SJCRH30 (cell line): ENCODE measurements around the gene PELI1. TPM values are rescaled to one million over a fixed set of nuclear protein-coding genes. Genes with fewer than 3 reads are reported as not detected.
"Not testable (repeated sequence)": the region's sequence is repeated elsewhere in the genome, so short reads cannot be mapped to it uniquely, and the experiment has no call there.

Source experiments
- DNase-seq, 2 experiments: peaks; one replicate each; pipeline ENCODE4 v3.0.0-alpha.2; 2015 to 2020
- H3K27ac ChIP-seq: fragments of 250-450 bp; sonication (Bioruptor Pico); 2 replicates; pipeline ENCODE4 v1.5.1; 2020; ENCODE audit warnings: mild to moderate bottlenecking, moderate library complexity
- H3K27me3 ChIP-seq: fragments of 250-450 bp; sonication (Bioruptor Pico); 2 replicates; pipeline ENCODE4 v1.5.1; 2020; ENCODE audit warnings: mild to moderate bottlenecking, moderate library complexity
- H3K36me3 ChIP-seq: fragments of 250-450 bp; sonication (Bioruptor Pico); 2 replicates; pipeline ENCODE4 v1.5.1; 2020; ENCODE audit warnings: mild to moderate bottlenecking, moderate library complexity
- H3K4me1 ChIP-seq: fragments of 250-450 bp; sonication (Bioruptor Pico); 2 replicates; pipeline ENCODE4 v1.5.1; 2020; ENCODE audit warnings: mild to moderate bottlenecking, moderate library complexity
- H3K4me3 ChIP-seq: fragments of 250-450 bp; sonication (Bioruptor Pico); 2 replicates; pipeline ENCODE4 v1.5.1; 2020; ENCODE audit warnings: mild to moderate bottlenecking, moderate library complexity
- H3K9me3 ChIP-seq: fragments of 250-450 bp; sonication (Bioruptor Pico); replicated peaks from 2 replicates; pipeline ENCODE4 v1.5.1; 2020; ENCODE audit warnings: mild to moderate bottlenecking, moderate library complexity
- total RNA-seq: library from RNA; depleted of rRNA; stranded (reverse); fragments of >200 nt; shearing (Covaris generic); gene quantifications from 2 replicates; pipeline ENCODE4 v1.2.3, GENCODE V29; 2014

The PELI1 gene
- total RNA-seq, 1 experiment from 2014 or later = 48.4 TPM

DNA sequence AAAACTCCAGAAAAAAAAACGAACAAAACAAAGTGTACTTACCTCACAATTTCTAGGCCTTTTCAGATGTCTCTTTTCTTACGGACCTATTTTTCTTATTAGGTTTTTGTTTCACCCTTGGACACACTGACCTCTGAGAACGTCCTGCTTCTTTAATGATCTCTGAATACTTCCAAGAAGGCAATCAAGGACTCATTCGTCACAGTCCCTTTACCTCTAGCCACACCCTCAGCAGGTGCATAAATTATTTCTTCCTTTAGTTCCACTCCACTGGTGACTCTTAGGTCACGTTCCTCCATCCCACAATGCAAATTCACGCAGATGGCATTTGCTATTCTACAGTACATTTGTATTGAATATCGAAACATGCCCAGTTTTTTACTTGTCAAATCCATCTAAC lies 21.9 kb downstream of the PELI1 start:
- H3K36me3 ChIP-seq = peaks cover 6% of the 10 kb centered on the region
- no peak overlapping the region for H3K4me3 ChIP-seq
- no peak for DNase-seq
- no peaks in the 10 kb centered on the region for H3K9me3 ChIP-seq
- H3K4me1 ChIP-seq = no peaks in the 10 kb centered on the region
- no peaks in the 10 kb centered on the region for H3K27me3 ChIP-seq
- no peak overlapping the region for H3K27ac ChIP-seq

DNA sequence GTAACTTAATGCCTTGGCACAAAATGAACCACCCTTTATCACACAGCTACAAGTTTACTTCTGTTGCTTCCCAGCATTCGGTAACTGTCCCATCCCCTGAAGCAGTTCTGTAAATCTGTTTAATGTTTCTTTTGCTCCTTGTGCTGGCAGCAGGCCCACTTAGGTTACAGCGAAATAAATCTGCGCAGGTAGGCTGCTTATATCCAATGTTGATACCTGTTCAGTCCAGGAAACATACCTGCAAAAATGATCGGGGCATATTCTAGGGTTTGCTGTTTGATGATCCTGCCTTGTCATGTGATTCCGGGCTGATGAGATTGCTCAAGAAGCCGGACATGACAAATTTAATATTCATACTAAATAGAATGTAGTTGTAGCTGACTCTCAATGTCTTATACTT lies 23.3 kb downstream of the PELI1 start:
- Histone ChIP-seq H3K4me3 (no peak overlapping the region), H3K9me3 (no peaks in the 10 kb centered on the region), H3K27ac (no peak overlapping the region), H3K36me3 (peaks cover 6% of the 10 kb centered on the region), H3K4me1 (peaks cover 7% of the 10 kb centered on the region), H3K27me3 (no peaks in the 10 kb centered on the region)
- no peak for DNase-seq

DNA sequence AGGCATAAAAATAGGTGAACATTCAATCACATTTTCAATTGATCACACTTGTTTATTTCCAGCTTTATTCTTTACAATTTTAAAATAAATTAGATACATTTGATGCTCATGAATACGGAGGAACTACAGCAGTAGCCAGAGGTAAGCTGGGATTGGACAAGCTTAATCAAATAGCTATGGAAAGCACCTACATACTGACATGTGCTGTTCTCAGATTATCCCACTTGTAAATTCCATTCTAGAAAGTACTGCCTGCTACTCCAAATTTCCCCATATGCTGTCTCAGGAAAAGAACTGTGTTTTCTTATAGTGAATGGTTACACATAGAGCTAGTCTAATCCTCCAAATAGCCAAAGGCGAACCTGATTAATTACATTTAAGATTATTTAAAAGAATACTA lies 24.2 kb downstream of the PELI1 start:
- no peaks in the 10 kb centered on the region for H3K9me3 ChIP-seq
- no peak overlapping the region for H3K27ac ChIP-seq

DNA sequence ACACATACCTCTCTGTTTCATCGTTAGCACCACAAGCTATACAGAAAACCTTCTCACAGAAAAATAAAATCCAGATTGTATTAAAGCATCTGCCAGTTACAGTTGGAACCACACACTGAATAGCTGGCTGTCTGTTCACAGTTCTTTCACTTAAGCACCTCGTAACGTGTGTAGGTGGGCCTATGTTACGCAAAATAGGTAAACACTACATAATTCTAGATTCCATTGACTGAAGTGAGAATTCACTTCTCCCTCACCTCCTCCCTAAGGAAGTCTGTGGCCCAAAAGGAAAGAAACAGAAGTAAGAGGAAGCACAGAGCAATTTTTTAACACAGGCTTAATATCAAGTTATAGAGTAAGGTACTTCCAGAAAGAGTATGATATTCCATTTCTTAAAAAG lies 24.9 kb downstream of the PELI1 start:
- no peak for DNase-seq
- peaks cover 10% of the 10 kb centered on the region for H3K4me1 ChIP-seq
- H3K27me3 ChIP-seq = no peaks in the 10 kb centered on the region

More for the DNA sequence above, 24.2 kb downstream of the PELI1 start:
- Histone ChIP-seq H3K4me3 (no peak overlapping the region), H3K27me3 (no peaks in the 10 kb centered on the region), H3K4me1 (peaks cover 10% of the 10 kb centered on the region), H3K36me3 (peaks cover 4% of the 10 kb centered on the region; the same call in 1 of the 2 replicates)
- no peak for DNase-seq

DNA sequence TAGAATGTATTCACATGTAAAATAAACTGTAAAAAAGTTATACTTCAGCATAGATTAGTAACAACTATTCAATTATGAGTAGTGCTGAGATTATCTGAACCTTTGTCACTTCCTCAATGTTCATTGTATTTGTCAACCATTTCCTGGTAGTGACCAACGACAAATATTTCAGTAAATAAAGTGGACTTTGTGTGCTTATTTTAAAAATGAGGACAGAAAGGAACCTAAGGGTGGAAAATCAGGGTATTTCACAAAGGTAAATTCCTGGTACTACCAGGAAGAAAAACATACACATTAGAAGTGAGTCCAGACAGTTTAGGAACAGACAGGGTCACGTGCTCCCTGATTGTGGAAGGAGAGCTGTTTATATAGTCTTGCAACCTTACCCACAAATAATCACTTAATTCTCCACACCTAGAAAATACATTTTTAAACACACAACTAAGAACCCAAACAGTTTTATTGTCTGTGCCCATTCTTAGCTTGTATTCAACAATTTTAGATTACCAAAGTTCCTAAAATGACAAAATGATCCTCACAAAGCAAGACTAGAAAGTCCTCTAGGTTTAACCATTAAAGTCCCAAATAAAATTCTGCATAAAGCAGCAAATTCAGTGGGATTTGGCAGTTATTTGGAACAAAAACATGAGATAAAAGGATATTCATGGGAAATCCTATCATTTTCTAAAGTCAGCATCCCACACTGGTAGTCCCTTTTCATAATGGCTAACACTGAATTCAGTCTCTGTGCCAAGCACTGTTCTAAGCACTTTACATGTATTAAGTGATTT lies 28.2 kb downstream of the PELI1 start:
- H3K27ac ChIP-seq = no peak overlapping the region
- H3K4me3 ChIP-seq = no peak overlapping the region
- no peak for DNase-seq
- 0 out of 2 replicates have a peak, but pooled peaks cover 4% of the 10 kb centered on the region for H3K36me3 ChIP-seq
- H3K27me3 ChIP-seq = no peaks in the 10 kb centered on the region
- peaks cover 10% of the 10 kb centered on the region for H3K4me1 ChIP-seq
- no peaks in the 10 kb centered on the region for H3K9me3 ChIP-seq

More for the DNA sequence above, 24.9 kb downstream of the PELI1 start:
- Histone ChIP-seq H3K27ac (no peak overlapping the region), H3K9me3 (no peaks in the 10 kb centered on the region), H3K4me3 (no peak overlapping the region), H3K36me3 (peaks cover 4% of the 10 kb centered on the region; the same call in 1 of the 2 replicates)

DNA sequence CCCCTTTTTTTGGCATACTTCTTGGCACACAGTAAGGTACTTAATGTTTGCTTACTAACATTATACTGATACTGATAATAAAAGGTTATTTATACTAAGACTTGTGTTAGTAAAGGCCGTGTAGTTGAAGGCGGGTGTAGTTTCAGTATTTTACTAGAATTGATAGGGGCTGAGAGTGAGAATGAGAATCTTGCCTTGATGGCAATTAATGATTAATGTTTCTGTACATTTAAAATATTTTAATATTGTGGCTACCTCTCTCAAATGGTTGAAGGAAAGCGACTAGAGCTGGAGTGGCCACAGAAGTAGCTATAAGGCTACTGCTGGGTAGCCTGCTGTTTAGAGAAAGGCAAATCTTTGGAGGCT lies 29.3 kb downstream of the PELI1 start:
- Histone ChIP-seq H3K4me3 (no peak overlapping the region), H3K4me1 (peaks cover 10% of the 10 kb centered on the region), H3K9me3 (no peaks in the 10 kb centered on the region), H3K27me3 (no peaks in the 10 kb centered on the region), H3K36me3 (0 out of 2 replicates have a peak, but pooled peaks cover 4% of the 10 kb centered on the region), H3K27ac (no peak overlapping the region)
- no peak for DNase-seq

DNA sequence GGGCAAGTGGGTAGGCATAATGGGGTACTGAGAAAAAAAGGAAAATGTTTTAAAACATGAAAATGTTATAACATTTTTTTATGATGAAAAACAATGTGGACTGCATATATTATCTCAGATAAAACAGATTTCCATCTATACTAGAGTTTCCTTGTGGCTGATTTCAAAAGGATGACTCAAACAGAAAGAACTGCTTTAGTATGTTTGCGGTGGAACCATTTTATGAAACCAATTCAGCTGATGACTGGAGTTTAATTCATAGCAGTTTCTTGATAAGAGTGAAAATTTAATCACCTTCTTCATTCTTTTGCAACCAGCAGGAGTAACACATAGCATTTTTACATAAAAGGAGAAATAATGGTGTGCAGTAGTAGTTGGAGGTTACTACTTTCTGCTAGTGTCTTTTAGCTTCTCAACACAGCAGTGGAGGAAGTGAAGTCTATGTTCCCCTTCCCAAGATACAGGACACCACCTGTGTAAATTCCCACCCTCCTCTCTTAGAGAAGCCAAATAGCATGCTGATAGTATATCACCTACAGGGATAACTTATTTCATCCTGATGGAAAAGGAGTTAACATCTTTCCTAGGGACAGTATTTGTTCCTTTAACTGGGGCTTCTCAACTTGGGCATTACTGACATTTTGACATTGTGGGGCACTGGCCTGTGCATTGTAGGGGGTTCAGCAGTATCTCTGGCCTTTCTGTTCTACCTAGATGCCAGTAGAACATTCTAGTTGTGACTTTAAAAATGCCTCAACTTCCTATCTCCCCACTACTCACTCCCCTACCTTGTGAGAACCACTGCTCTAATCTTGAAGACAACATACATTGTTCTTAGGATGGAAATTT lies 29.9 kb downstream of the PELI1 start:
- H3K9me3 ChIP-seq = no peaks in the 10 kb centered on the region
- H3K27ac ChIP-seq = no peak overlapping the region
- H3K4me1 ChIP-seq = peaks cover 10% of the 10 kb centered on the region
- 0 out of 2 replicates have a peak, but pooled peaks cover 4% of the 10 kb centered on the region for H3K36me3 ChIP-seq
- no peak for DNase-seq
- H3K4me3 ChIP-seq = no peak overlapping the region
- H3K27me3 ChIP-seq = no peaks in the 10 kb centered on the region

DNA sequence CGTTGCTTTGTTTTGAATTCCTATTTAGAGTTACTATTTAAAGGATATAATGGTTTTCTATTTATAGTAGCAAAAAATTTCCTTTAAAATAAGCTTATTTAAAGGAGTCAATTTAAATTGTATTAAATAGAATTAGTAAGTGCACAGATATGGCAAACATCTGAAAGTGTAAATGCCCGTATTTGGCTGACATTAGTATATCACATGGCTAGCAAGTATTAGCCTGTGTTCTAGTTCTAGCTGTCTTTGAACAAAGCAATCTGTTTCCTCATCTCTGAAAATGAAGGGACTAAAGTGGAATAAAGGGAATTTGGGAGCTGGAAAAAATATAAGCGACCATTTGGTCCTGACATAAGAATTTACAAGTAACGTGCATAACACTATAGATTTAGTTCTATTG lies 32.2 kb downstream of the PELI1 start:
- Histone ChIP-seq H3K36me3 (peaks cover 9% of the 10 kb centered on the region), H3K9me3 (no peaks in the 10 kb centered on the region), H3K4me1 (peaks cover 10% of the 10 kb centered on the region), H3K4me3 (no peak overlapping the region), H3K27ac (no peak overlapping the region), H3K27me3 (no peaks in the 10 kb centered on the region)
- no peak for DNase-seq

DNA sequence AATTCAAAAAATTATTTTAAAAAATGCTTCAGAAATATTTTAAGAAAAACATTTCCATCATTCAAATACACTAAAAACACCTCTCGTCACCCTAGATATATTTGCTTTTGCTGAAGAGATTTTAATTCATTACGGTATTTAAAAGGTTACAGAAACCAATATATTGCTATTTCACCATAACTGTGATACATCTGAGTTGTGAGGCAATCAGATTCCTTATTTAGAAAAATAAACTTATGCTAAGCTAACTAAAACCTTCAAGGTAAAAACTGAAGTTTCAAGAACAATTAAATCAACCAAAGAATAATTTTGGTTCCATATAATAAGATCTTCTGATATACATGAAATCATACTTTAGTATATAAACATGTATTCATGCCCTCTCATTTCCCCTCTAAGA lies 32.8 kb downstream of the PELI1 start:
- no peak for DNase-seq
- Histone ChIP-seq H3K4me3 (no peak overlapping the region), H3K36me3 (peaks cover 12% of the 10 kb centered on the region), H3K4me1 (peaks cover 7% of the 10 kb centered on the region), H3K27ac (no peak overlapping the region), H3K27me3 (no peaks in the 10 kb centered on the region), H3K9me3 (no peaks in the 10 kb centered on the region)

DNA sequence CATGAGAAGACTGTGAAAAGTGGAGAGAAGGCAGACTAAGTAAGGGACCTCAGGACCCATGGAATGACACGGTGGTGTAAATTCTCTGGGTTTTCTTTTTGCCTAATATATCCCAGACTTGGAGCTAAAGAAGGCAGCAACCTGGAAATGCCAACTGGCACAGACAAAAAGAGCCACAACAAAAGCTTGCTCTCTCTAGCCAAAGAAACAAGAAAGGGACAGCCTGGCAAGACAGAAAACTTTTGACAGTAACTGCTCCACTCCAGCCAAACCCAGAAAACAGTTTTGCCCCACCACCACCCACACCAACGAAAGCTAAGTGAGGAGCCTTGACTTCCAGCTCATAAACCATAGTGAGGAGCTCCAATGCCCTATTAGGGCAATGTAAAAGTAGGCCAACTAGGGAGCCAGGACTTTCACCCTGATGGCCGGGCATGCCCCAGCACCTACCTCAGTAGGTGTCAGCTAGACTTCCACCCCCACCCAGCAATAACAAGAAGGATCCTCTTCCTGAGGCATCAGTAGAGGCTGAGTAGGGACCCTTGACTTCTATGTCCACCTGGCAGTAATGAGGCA lies 35.5 kb downstream of the PELI1 start:
- Histone ChIP-seq H3K9me3 (no peaks in the 10 kb centered on the region), H3K4me1 (no peaks in the 10 kb centered on the region), H3K36me3 (peaks cover 28% of the 10 kb centered on the region), H3K27me3 (no peaks in the 10 kb centered on the region), H3K4me3 (no peak overlapping the region), H3K27ac (no peak overlapping the region)
- DNase-seq = no peak

DNA sequence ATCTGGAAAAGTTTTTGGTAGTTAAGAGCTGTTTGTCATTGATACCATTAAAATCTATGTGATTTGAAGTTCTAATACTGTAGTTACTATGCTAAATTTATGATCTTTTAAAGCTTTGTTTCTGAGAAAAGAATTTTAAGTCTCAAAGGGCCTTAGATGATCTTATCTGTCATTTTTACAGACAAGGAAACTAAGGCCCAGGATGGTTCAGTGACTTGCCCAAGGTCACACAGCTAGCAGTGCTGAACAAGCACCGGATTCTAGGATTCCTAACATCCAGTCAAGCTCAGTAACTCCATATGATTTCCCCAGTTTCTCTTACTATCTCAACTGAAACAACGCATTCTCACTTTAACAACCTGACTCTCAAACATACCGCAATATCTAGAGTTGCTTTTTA lies 37.7 kb downstream of the PELI1 start:
- no peaks in the 10 kb centered on the region for H3K27me3 ChIP-seq
- no peak overlapping the region for H3K4me3 ChIP-seq
- no peak for DNase-seq
- H3K4me1 ChIP-seq = no peaks in the 10 kb centered on the region
- H3K27ac ChIP-seq = no peak overlapping the region
- H3K9me3 ChIP-seq = no peaks in the 10 kb centered on the region
- H3K36me3 ChIP-seq = peaks cover 30% of the 10 kb centered on the region

DNA sequence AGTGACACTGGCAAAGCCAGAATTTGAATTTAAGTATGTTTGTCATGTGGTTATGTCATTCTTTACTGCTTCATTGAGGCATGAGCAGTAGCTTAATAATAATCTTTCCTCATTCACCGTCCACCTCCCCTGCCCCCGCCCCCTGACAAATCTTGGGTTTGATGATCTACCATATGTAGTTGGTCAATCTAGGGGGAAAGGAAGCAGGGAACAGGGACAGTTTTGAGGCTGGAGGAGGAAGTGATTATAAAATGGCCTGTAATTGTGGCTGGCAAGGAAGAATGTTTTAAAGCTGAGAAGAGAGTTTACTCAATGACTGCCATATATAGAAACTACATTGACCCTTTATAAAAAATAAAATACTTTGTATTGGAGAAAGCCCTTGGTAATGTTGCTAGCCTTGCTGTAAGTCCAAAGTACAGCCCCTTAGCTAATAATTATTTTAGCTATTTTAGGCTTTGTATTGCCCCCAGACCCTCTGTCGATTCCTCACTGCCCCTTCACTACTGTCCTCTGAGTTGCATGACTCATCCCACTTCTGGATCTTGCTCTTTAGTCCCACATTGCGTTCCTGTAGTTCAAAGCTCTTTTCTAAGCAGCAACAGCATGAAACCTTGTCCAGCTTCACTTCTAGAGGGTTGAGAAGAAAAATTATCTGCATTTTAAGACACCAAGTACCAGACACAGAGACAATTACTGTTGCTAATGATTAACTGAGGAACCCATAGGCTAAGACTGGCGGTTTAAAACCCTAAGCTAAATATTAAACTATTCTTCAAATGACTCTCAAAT lies 38.4 kb downstream of the PELI1 start:
- no peak overlapping the region for H3K4me3 ChIP-seq
- H3K27ac ChIP-seq = no peak overlapping the region
- H3K4me1 ChIP-seq = no peaks in the 10 kb centered on the region
- H3K27me3 ChIP-seq = no peaks in the 10 kb centered on the region
- DNase-seq = no peak
- no peaks in the 10 kb centered on the region for H3K9me3 ChIP-seq
- peaks cover 33% of the 10 kb centered on the region for H3K36me3 ChIP-seq

DNA sequence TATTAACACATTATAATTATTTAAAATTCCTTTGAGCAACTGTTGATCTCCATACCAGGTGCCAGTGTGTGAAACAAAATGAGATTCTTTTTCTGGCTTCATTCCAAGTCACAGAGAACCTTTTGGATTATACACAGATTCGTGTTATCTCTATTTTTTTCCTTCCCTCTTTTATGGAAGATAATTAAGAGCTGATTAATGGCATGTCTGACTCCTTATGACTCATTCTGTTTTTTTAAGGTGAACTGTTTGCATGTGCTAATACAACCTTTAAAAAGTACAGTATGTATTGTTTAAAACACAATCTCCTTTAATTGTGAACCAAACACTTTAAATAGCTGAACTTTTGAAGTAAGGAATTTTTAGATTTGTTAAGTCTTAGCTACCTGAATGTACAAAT lies 39.3 kb downstream of the PELI1 start:
- H3K9me3 ChIP-seq = no peaks in the 10 kb centered on the region
- H3K36me3 ChIP-seq = peaks cover 39% of the 10 kb centered on the region
- no peak overlapping the region for H3K4me3 ChIP-seq
- DNase-seq = no peak
- no peak overlapping the region for H3K27ac ChIP-seq
- no peaks in the 10 kb centered on the region for H3K27me3 ChIP-seq
- no peaks in the 10 kb centered on the region for H3K4me1 ChIP-seq

DNA sequence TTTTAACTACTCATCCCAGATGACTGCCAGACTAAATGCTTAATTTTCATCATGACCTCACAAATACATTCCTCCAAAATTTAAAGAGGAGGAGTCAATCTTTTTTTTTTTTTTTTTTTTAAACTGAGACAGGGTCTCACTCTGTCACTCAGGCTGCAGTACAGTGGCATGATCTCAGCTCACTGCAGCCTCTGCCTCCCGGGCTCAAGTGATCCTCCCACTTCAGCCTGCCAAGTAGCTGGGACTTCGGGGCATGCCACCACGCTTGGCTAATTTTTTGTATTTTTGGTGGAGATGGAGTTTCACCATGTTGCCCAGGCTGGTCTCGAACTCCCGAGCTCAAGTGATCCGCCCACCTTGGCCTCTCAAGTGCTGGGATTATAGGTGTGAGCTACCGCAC lies 41.5 kb downstream of the PELI1 start:
- not testable (repeated sequence) for H3K27me3 ChIP-seq, H3K27ac ChIP-seq, DNase-seq, H3K9me3 ChIP-seq, H3K4me1 ChIP-seq, H3K4me3 ChIP-seq
- peaks cover 55% of the 10 kb centered on the region for H3K36me3 ChIP-seq
